ENCODE results near the gene DPF3.

DPF3 gene

DNA sequence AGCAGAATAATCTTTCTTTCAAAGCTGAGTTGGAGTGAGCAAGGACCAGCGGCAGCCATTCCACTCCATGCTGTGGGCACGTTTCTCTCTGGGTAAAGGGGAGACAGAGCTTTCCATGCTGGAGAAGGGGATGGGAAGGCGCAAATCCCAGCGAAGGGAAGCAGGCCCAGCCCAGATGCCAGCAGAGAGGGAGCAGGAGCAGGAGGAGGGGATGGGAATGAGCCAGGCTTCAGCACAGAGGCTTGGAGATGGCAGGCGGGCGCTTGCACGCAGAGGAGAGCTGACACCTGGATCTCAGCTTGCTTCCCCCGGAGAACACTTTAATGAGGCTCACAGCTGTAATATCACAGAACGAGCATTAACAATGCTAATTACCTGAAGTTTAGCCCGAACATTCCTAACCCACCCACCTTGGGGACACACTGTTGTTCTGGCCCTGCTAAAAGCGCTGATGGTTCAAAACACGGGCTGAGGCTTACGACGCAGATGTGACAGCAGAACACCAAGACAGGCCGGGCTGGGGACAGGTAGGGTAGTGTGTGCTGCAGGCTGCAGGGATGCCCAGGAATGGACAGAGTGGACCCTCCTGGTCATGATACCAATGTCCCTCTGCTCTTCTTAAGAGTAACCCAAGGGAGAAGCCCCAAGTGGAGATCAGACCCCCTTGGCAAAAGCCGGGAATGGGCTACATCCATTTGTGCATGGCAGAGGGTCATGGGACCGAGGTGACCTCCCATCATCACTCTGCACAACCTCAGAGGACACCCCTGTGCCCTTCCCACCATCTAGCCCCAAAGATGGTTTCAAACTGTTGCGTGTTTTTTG lies 288.6 kb downstream of the DPF3 start:
- Histone ChIP-seq H2AFZ (ENCODE audit: low read length) (no peak overlapping the region), H3K4me3 (ENCODE audit: low read length) (no peak overlapping the region), H3F3A (ENCODE audit: insufficient read depth, low read length) (no peaks in the 10 kb centered on the region), H4K20me1 (ENCODE audit: insufficient read depth, low read length) (no peaks in the 10 kb centered on the region), H3K9me2 (replicated peaks; ENCODE audit: insufficient read depth, low read length) (no peaks in the 10 kb centered on the region), H3K36me3 (replicated peaks; ENCODE audit: insufficient read depth, low read length) (no peaks in the 10 kb centered on the region), H3K27me3 (replicated peaks; ENCODE audit: insufficient read depth, low read length) (no peaks in the 10 kb centered on the region), H3K79me2 (ENCODE audit: low read length) (no peaks in the 10 kb centered on the region), H3K9ac (ENCODE audit: low read length) (no peak overlapping the region), H3K9me3 (replicated peaks; ENCODE audit: insufficient read depth, low read length) (no peaks in the 10 kb centered on the region), H3K27ac (ENCODE audit: low read length) (no peak overlapping the region), H3K4me2 (ENCODE audit: low read depth, low read length) (no peak overlapping the region), H3K4me1 (ENCODE audit: low read length) (no peaks in the 10 kb centered on the region)
- TF ChIP-seq EZH2phosphoT487 (IDR thresholded peaks at IDR 0.05; ENCODE audit: low read length) = no peak
- no peak for TF ChIP-seq EZH2 (optimal IDR thresholded peaks at IDR 0.05; ENCODE audit: low read depth, low read length)
- no peak for DNase-seq

GRCh38 chr14:72604133-72604532 lies 289.8 kb downstream of the DPF3 start:
- Histone ChIP-seq H2AFZ (ENCODE audit: low read length) (no peak overlapping the region), H3F3A (ENCODE audit: insufficient read depth, low read length) (no peaks in the 10 kb centered on the region), H3K9ac (ENCODE audit: low read length) (no peak overlapping the region), H3K27ac (ENCODE audit: low read length) (no peak overlapping the region), H3K4me3 (ENCODE audit: low read length) (no peak overlapping the region), H3K9me3 (replicated peaks; ENCODE audit: insufficient read depth, low read length) (no peaks in the 10 kb centered on the region), H3K4me2 (ENCODE audit: low read depth, low read length) (no peak overlapping the region), H3K4me1 (ENCODE audit: low read length) (no peaks in the 10 kb centered on the region), H3K36me3 (replicated peaks; ENCODE audit: insufficient read depth, low read length) (no peaks in the 10 kb centered on the region), H3K79me2 (ENCODE audit: low read length) (no peaks in the 10 kb centered on the region), H3K9me2 (replicated peaks; ENCODE audit: insufficient read depth, low read length) (no peaks in the 10 kb centered on the region), H3K27me3 (replicated peaks; ENCODE audit: insufficient read depth, low read length) (no peaks in the 10 kb centered on the region), H4K20me1 (ENCODE audit: insufficient read depth, low read length) (no peaks in the 10 kb centered on the region)
- TF ChIP-seq EZH2 (optimal IDR thresholded peaks at IDR 0.05; ENCODE audit: low read depth, low read length) = no peak
- TF ChIP-seq, protein P1, sequence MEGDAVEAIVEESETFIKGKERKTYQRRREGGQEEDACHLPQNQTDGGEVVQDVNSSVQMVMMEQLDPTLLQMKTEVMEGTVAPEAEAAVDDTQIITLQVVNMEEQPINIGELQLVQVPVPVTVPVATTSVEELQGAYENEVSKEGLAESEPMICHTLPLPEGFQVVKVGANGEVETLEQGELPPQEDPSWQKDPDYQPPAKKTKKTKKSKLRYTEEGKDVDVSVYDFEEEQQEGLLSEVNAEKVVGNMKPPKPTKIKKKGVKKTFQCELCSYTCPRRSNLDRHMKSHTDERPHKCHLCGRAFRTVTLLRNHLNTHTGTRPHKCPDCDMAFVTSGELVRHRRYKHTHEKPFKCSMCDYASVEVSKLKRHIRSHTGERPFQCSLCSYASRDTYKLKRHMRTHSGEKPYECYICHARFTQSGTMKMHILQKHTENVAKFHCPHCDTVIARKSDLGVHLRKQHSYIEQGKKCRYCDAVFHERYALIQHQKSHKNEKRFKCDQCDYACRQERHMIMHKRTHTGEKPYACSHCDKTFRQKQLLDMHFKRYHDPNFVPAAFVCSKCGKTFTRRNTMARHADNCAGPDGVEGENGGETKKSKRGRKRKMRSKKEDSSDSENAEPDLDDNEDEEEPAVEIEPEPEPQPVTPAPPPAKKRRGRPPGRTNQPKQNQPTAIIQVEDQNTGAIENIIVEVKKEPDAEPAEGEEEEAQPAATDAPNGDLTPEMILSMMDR (IDR thresholded peaks at IDR 0.05; ENCODE audit: low read length) = no peak
- TF ChIP-seq EZH2phosphoT487 (IDR thresholded peaks at IDR 0.05; ENCODE audit: low read length) = no peak
- no peak for DNase-seq

GRCh38 chr14:72603639-72604038 lies 290.3 kb downstream of the DPF3 start:
- H3K4me3 ChIP-seq (ENCODE audit: low read length) = no peak overlapping the region
- no peaks in the 10 kb centered on the region for H3K4me1 ChIP-seq (ENCODE audit: low read length)
- no peaks in the 10 kb centered on the region for H3K27me3 ChIP-seq (replicated peaks; ENCODE audit: insufficient read depth, low read length)
- no peaks in the 10 kb centered on the region for H3K79me2 ChIP-seq (ENCODE audit: low read length)
- no peak overlapping the region for H3K4me2 ChIP-seq (ENCODE audit: low read depth, low read length)
- H3K9me3 ChIP-seq (replicated peaks; ENCODE audit: insufficient read depth, low read length) = no peaks in the 10 kb centered on the region
- DNase-seq = no peak
- TF ChIP-seq, protein P1 (IDR thresholded peaks at IDR 0.05; ENCODE audit: low read length) = no peak
- TF ChIP-seq EZH2phosphoT487 (IDR thresholded peaks at IDR 0.05; ENCODE audit: low read length) (no peak), EZH2 (optimal IDR thresholded peaks at IDR 0.05; ENCODE audit: low read depth, low read length) (no peak)
- no peaks in the 10 kb centered on the region for H4K20me1 ChIP-seq (ENCODE audit: insufficient read depth, low read length)
- no peak overlapping the region for H3K27ac ChIP-seq (ENCODE audit: low read length)
- no peak overlapping the region for H3K9ac ChIP-seq (ENCODE audit: low read length)
- no peaks in the 10 kb centered on the region for H3K9me2 ChIP-seq (replicated peaks; ENCODE audit: insufficient read depth, low read length)
- no peak overlapping the region for H2AFZ ChIP-seq (ENCODE audit: low read length)
- H3K36me3 ChIP-seq (replicated peaks; ENCODE audit: insufficient read depth, low read length) = no peaks in the 10 kb centered on the region
- H3F3A ChIP-seq (ENCODE audit: insufficient read depth, low read length) = no peaks in the 10 kb centered on the region
